ENCODE measurements around the gene PAQR3.
"Not testable (repeated sequence)": the region's sequence is repeated elsewhere in the genome, so short reads cannot be mapped to it uniquely, and the experiment has no call there.

PAQR3 gene

GRCh38 chr4:78923464-78924312 is 15.6 kb downstream of the PAQR3 start:
- Histone ChIP-seq H3K9me3 (ENCODE audit: control insufficient read depth in 1 of 2, low read length in 2 of 2) (no peaks in the 10 kb centered on the region), H3K4me1 (ENCODE audit: control insufficient read depth in 1 of 2, insufficient read depth in 2 of 2, low read length in 2 of 2) (peaks cover 0 to 4% of the 10 kb centered on the region in 2 donors), H3K4me3 (ENCODE audit: low read depth in 1 of 2, low read length in 2 of 2) (no peak overlapping the region), H3K27me3 (ENCODE audit: low read depth, low read length) (no peaks in the 10 kb centered on the region), H3K36me3 (ENCODE audit: control insufficient read depth in 1 of 2, insufficient read depth in 2 of 2, low read length in 2 of 2) (peaks cover 13 to 31% of the 10 kb centered on the region in 2 donors), H3K27ac (ENCODE audit: low read length) (no peak overlapping the region)

GRCh38 chr4:78922207-78922606 is 17.0 kb downstream of the PAQR3 start:
- no peak overlapping the region for H3K27ac ChIP-seq (ENCODE audit: low read length)
- H3K27me3 ChIP-seq (ENCODE audit: low read depth, low read length): no peaks in the 10 kb centered on the region
- H3K9me3 ChIP-seq (ENCODE audit: control insufficient read depth in 1 of 2, low read length in 2 of 2): no peaks in the 10 kb centered on the region
- peaks cover 13 to 26% of the 10 kb centered on the region in 2 donors for H3K36me3 ChIP-seq (ENCODE audit: control insufficient read depth in 1 of 2, insufficient read depth in 2 of 2, low read length in 2 of 2)
- no peak overlapping the region for H3K4me3 ChIP-seq (ENCODE audit: low read depth in 1 of 2, low read length in 2 of 2)
- peaks cover 0 to 4% of the 10 kb centered on the region in 2 donors for H3K4me1 ChIP-seq (ENCODE audit: control insufficient read depth in 1 of 2, insufficient read depth in 2 of 2, low read length in 2 of 2)

GRCh38 chr4:78910612-78911011 is 28.6 kb downstream of the PAQR3 start:
- Histone ChIP-seq H3K4me1 (ENCODE audit: control insufficient read depth in 1 of 2, insufficient read depth in 2 of 2, low read length in 2 of 2) (no peaks in the 10 kb centered on the region), H3K36me3 (ENCODE audit: control insufficient read depth in 1 of 2, insufficient read depth in 2 of 2, low read length in 2 of 2) (peaks cover 5 to 19% of the 10 kb centered on the region in 2 donors), H3K9me3 (ENCODE audit: control insufficient read depth in 1 of 2, low read length in 2 of 2) (no peaks in the 10 kb centered on the region), H3K27me3 (ENCODE audit: low read depth, low read length) (no peaks in the 10 kb centered on the region), H3K4me3 (ENCODE audit: low read depth in 1 of 2, low read length in 2 of 2) (no peak overlapping the region), H3K27ac (ENCODE audit: low read length) (no peak overlapping the region)

- H3K36me3 ChIP-seq (ENCODE audit: control insufficient read depth in 1 of 2, insufficient read depth in 2 of 2, low read length in 2 of 2): peaks cover 0 to 19% of the 10 kb centered on the region in 2 donors
- not testable (repeated sequence) for H3K9me3 ChIP-seq (ENCODE audit: control insufficient read depth in 1 of 2, low read length in 2 of 2); H3K27ac ChIP-seq (ENCODE audit: low read length); H3K4me3 ChIP-seq (ENCODE audit: low read depth in 1 of 2, low read length in 2 of 2); H3K27me3 ChIP-seq (ENCODE audit: low read depth, low read length); H3K4me1 ChIP-seq (ENCODE audit: control insufficient read depth in 1 of 2, insufficient read depth in 2 of 2, low read length in 2 of 2)
Observed at GRCh38 chr4:78908974-78909373, 30.3 kb downstream of the PAQR3 start.

GRCh38 chr4:78907638-78908037 is 31.6 kb downstream of the PAQR3 start:
- no peak overlapping the region for H3K27ac ChIP-seq (ENCODE audit: low read length)
- no peak overlapping the region for H3K4me3 ChIP-seq (ENCODE audit: low read depth in 1 of 2, low read length in 2 of 2)
- no peaks in the 10 kb centered on the region for H3K27me3 ChIP-seq (ENCODE audit: low read depth, low read length)
- no peaks in the 10 kb centered on the region for H3K9me3 ChIP-seq (ENCODE audit: control insufficient read depth in 1 of 2, low read length in 2 of 2)
- peaks cover 0 to 19% of the 10 kb centered on the region in 2 donors for H3K36me3 ChIP-seq (ENCODE audit: control insufficient read depth in 1 of 2, insufficient read depth in 2 of 2, low read length in 2 of 2)
- H3K4me1 ChIP-seq (ENCODE audit: control insufficient read depth in 1 of 2, insufficient read depth in 2 of 2, low read length in 2 of 2): no peaks in the 10 kb centered on the region

- Histone ChIP-seq H3K27me3 (ENCODE audit: low read depth, low read length) (no peaks in the 10 kb centered on the region), H3K9me3 (ENCODE audit: control insufficient read depth in 1 of 2, low read length in 2 of 2) (no peaks in the 10 kb centered on the region), H3K4me3 (ENCODE audit: low read depth in 1 of 2, low read length in 2 of 2) (no peak overlapping the region), H3K4me1 (ENCODE audit: control insufficient read depth in 1 of 2, insufficient read depth in 2 of 2, low read length in 2 of 2) (no peaks in the 10 kb centered on the region), H3K36me3 (ENCODE audit: control insufficient read depth in 1 of 2, insufficient read depth in 2 of 2, low read length in 2 of 2) (no peaks in the 10 kb centered on the region), H3K27ac (ENCODE audit: low read length) (no peak overlapping the region)
Observed at GRCh38 chr4:78904143-78904542, 35.1 kb downstream of the PAQR3 start.

GRCh38 chr4:78902298-78902697 is 36.9 kb downstream of the PAQR3 start:
- Histone ChIP-seq H3K4me1 (ENCODE audit: control insufficient read depth in 1 of 2, insufficient read depth in 2 of 2, low read length in 2 of 2) (no peaks in the 10 kb centered on the region), H3K27me3 (ENCODE audit: low read depth, low read length) (no peaks in the 10 kb centered on the region), H3K36me3 (ENCODE audit: control insufficient read depth in 1 of 2, insufficient read depth in 2 of 2, low read length in 2 of 2) (no peaks in the 10 kb centered on the region), H3K4me3 (ENCODE audit: low read depth in 1 of 2, low read length in 2 of 2) (no peak overlapping the region), H3K27ac (ENCODE audit: low read length) (no peak overlapping the region), H3K9me3 (ENCODE audit: control insufficient read depth in 1 of 2, low read length in 2 of 2) (no peaks in the 10 kb centered on the region)

GRCh38 chr4:78901882-78902281 is 37.4 kb downstream of the PAQR3 start:
- no peak overlapping the region for H3K4me3 ChIP-seq (ENCODE audit: low read depth in 1 of 2, low read length in 2 of 2)
- no peaks in the 10 kb centered on the region for H3K4me1 ChIP-seq (ENCODE audit: control insufficient read depth in 1 of 2, insufficient read depth in 2 of 2, low read length in 2 of 2)
- H3K9me3 ChIP-seq (ENCODE audit: control insufficient read depth in 1 of 2, low read length in 2 of 2): no peaks in the 10 kb centered on the region
- H3K27ac ChIP-seq (ENCODE audit: low read length): no peak overlapping the region
- H3K27me3 ChIP-seq (ENCODE audit: low read depth, low read length): no peaks in the 10 kb centered on the region
- no peaks in the 10 kb centered on the region for H3K36me3 ChIP-seq (ENCODE audit: control insufficient read depth in 1 of 2, insufficient read depth in 2 of 2, low read length in 2 of 2)

- Histone ChIP-seq H3K4me1 (ENCODE audit: control insufficient read depth in 1 of 2, insufficient read depth in 2 of 2, low read length in 2 of 2) (no peaks in the 10 kb centered on the region), H3K27ac (ENCODE audit: low read length) (no peak overlapping the region), H3K27me3 (ENCODE audit: low read depth, low read length) (no peaks in the 10 kb centered on the region), H3K9me3 (ENCODE audit: control insufficient read depth in 1 of 2, low read length in 2 of 2) (no peaks in the 10 kb centered on the region), H3K4me3 (ENCODE audit: low read depth in 1 of 2, low read length in 2 of 2) (no peak overlapping the region), H3K36me3 (ENCODE audit: control insufficient read depth in 1 of 2, insufficient read depth in 2 of 2, low read length in 2 of 2) (peaks cover 2 to 11% of the 10 kb centered on the region in 2 donors)
Observed at GRCh38 chr4:78899302-78899701, 39.9 kb downstream of the PAQR3 start.

GRCh38 chr4:78889955-78890354 is 49.3 kb downstream of the PAQR3 start:
- H3K4me1 ChIP-seq (ENCODE audit: control insufficient read depth in 1 of 2, insufficient read depth in 2 of 2, low read length in 2 of 2): no peaks in the 10 kb centered on the region
- peaks cover 16 to 37% of the 10 kb centered on the region in 2 donors for H3K36me3 ChIP-seq (ENCODE audit: control insufficient read depth in 1 of 2, insufficient read depth in 2 of 2, low read length in 2 of 2)
- no peaks in the 10 kb centered on the region for H3K27me3 ChIP-seq (ENCODE audit: low read depth, low read length)
- H3K27ac ChIP-seq (ENCODE audit: low read length): no peak overlapping the region
- H3K9me3 ChIP-seq (ENCODE audit: control insufficient read depth in 1 of 2, low read length in 2 of 2): no peaks in the 10 kb centered on the region
- no peak overlapping the region for H3K4me3 ChIP-seq (ENCODE audit: low read depth in 1 of 2, low read length in 2 of 2)

- H3K4me3 ChIP-seq (ENCODE audit: low read depth in 1 of 2, low read length in 2 of 2): no peak overlapping the region
- no peaks in the 10 kb centered on the region for H3K9me3 ChIP-seq (ENCODE audit: control insufficient read depth in 1 of 2, low read length in 2 of 2)
- no peaks in the 10 kb centered on the region for H3K27me3 ChIP-seq (ENCODE audit: low read depth, low read length)
- H3K27ac ChIP-seq (ENCODE audit: low read length): no peak overlapping the region
- no peaks in the 10 kb centered on the region for H3K4me1 ChIP-seq (ENCODE audit: control insufficient read depth in 1 of 2, insufficient read depth in 2 of 2, low read length in 2 of 2)
- peaks cover 11 to 20% of the 10 kb centered on the region in 2 donors for H3K36me3 ChIP-seq (ENCODE audit: control insufficient read depth in 1 of 2, insufficient read depth in 2 of 2, low read length in 2 of 2)
Observed at GRCh38 chr4:78885598-78885997, 53.6 kb downstream of the PAQR3 start.
